PFSK-1 (cell line): Measurements from ENCODE around the gene TWIST1.

Experiments used
- FOXP2 ChIP-seq: optimal IDR thresholded peaks from 2 replicates; pipeline ENCODE3; 2011; ENCODE audit warnings: borderline replicate concordance, control low read depth, inconsistent platforms; ENCODE audit not compliant: insufficient read depth; ENCODE audit errors: extremely low read length, extremely low read depth
- POLR2AphosphoS5 ChIP-seq: IDR thresholded peaks from 2 replicates; pipeline ENCODE4 v1.6.1; 2012; ENCODE audit warnings: low read depth, mild to moderate bottlenecking, control low read depth, low read length, moderate library complexity
- REST ChIP-seq, 2 experiments: IDR thresholded peaks; 2 replicates each; pipeline versions ENCODE4 v1.6.1 to v1.8.0; 2011 to 2012; ENCODE audit warnings: low read depth in 2 of 2, low read length in 2 of 2, control low read depth in 1 of 2, inconsistent platforms in 1 of 2, mild to moderate bottlenecking in 1 of 2, moderate library complexity in 1 of 2; ENCODE audit not compliant: insufficient read depth in 1 of 2
- SIN3A ChIP-seq: IDR thresholded peaks from 2 replicates; pipeline ENCODE4 v1.6.1; 2012; ENCODE audit warnings: mild to moderate bottlenecking, low read length, moderate library complexity, borderline replicate concordance; ENCODE audit not compliant: insufficient read depth
- TAF1 ChIP-seq: IDR thresholded peaks from 2 replicates; pipeline ENCODE4 v1.6.1; 2012; ENCODE audit warnings: low read length, control low read depth, borderline replicate concordance; ENCODE audit not compliant: insufficient read depth

TWIST1 gene

DNA sequence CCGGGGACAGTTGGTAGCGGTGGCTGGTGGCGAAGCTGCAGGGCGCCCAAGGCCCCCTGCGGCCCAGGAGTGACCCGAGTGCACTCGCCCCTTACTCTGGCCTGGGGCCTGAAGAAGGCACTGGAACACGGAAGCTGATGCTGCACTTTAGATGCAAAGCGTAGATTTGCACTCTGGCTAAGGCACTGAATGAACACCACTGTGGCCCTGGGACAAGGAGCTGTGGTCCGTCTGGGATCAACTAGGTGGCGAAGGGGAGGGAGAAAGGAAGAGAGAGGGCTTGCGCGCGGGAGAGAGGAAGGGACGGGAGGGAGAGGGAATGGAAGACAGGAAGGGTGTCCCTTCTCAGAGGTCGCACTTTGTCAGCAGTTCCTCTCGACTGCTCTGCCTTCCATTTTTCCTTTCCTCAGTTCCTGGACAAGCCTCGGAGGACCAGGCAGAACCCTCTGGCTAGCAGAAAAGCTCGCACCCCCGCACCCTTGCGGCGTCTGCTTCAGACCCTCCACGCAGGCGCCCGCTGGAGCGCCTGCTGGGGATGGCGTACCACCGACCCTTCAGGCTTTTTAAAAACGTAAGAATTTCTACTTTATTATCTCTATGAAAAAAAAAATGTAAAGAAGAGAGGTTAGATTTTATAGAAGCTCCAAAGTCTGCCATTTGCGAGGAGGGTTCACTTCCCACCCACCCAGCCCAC lies 26.6 kb upstream of the TWIST1 start:
- no peak for TF ChIP-seq REST (IDR thresholded peaks at IDR 0.05; ENCODE audit: insufficient read depth in 1 of 2, low read depth in 2 of 2, low read length in 2 of 2)

- no peak for TF ChIP-seq REST (IDR thresholded peaks at IDR 0.05; ENCODE audit: insufficient read depth in 1 of 2, low read depth in 2 of 2, low read length in 2 of 2)
- no peak for TF ChIP-seq POLR2AphosphoS5
- TF ChIP-seq TAF1, result no peak
- TF ChIP-seq FOXP2, result no peak
- no peak for TF ChIP-seq SIN3A
Measured at GRCh38 chr7:19139706-19140327, 22.4 kb upstream of the TWIST1 start.

GRCh38 chr7:19133886-19134285 lies 16.4 kb upstream of the TWIST1 start:
- TF ChIP-seq SIN3A (no peak), POLR2AphosphoS5 (no peak)

- TF ChIP-seq SIN3A (no peak), REST (IDR thresholded peaks at IDR 0.05; ENCODE audit: insufficient read depth in 1 of 2, low read depth in 2 of 2, low read length in 2 of 2) (no peak), FOXP2 (no peak), POLR2AphosphoS5 (no peak), TAF1 (no peak)
Measured at GRCh38 chr7:19133390-19133789, 16.0 kb upstream of the TWIST1 start.

DNA sequence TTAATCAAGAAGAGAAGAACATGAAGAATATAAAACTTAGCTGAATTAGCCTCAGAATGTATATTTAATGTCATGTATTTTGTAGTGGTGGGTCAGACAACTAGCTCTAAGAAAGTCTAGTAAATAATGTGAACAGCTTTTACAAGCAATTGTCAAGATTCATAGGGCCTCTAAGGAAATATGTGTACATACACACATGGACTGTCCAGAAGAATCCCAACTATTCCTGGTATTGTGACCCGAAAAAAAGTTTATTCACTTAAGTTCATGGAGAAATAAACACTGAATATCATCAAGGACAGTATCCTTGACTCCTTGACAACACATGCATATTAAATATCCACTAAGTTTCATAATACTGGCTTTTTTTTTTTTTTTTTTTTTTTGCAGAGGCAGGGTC lies 11.4 kb upstream of the TWIST1 start:
- TF ChIP-seq POLR2AphosphoS5 (no peak), SIN3A (no peak), REST (IDR thresholded peaks at IDR 0.05; ENCODE audit: insufficient read depth in 1 of 2, low read depth in 2 of 2, low read length in 2 of 2) (no peak), TAF1 (no peak), FOXP2 (no peak)
